SKM-1 (cell line): ENCODE measurements around the gene LYPD3.
"Not testable (repeated sequence)": the region's sequence is repeated elsewhere in the genome, so short reads cannot be mapped to it uniquely, and the experiment has no call there.

Experiments used
- DNase-seq: peaks from one replicate; lab custom pipeline; 2025; ENCODE audit not compliant: unreplicated experiment; lab: John Stamatoyannopoulos, UW

Gene LYPD3

DNA sequence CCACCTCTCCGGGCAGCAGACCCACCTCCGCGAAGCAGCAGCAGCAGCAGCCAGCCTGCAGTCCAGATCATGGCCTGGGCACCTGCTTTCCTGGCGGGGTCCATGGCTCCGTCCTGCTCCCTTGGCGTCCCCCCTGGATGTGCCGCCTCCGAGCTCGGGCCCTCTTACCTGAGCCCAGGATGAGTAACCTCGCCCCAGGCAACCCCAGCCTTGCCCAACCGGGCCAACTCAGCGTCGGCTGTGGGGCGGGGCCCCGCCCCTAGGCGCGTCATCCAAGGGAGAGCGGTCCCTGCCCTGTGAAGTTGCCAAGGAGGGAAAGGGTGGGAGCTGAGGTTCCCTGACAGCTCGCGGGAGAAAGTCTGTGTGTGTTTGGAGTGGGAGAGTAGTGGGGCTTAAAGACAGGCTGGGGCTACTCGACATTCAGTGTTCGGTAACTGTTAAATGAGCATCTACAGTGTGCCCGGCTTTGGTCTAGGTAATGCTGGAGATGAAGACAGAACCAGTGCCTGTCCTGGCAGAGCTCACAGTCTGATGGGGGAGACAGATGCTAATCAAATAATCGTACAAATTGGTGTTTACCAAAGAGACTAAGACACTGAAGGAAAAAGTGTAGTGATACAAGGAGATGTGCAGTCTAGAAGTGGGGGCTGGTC, at the start of gene LYPD3:
Gene LYPD3, minus strand, starts transcription at position 141 of the 653 bp plus-strand sequence. Its CDS starts 37 bp downstream, at position 104.
- DNase-seq, result no peak

DNA sequence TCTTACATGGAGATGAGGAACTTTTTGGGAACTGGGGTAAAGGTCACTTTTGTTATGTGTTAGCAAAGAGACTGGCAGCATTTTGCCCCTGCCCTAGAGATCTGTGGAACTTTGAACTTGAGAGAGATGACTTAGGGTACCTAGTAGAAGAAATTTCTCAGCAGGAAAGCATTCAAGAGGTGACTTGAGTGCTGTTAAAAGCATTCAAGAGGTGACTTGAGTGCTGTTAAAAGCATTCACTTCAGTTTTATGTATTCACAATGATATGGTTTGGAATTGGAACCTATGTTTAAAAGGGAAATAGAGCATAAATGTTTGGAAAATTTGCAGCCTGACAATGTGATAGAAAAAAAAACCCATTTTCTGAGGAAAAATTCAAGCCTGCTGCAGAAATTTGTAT, 47.0 kb upstream of the LYPD3 start:
- DNase-seq, result not testable (repeated sequence)

DNA sequence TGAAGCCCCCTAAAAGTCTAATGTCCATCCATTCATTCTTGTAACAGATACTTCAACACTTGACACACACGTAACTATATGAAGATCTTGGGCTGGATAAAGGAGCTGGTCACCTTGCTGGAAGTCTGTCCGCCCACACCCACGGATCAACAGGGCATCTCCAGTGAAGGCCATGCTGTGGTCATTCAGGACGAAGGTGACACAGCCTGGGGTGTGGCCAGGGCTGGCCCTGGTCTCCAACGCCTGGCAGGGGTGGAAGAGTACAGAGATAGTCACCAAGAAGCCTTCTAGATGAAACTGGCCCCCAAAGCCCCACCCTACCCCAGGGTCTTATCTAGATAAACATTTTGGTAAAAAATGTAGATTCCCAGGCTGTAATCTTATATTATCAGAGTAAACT, 45.9 kb upstream of the LYPD3 start:
- no peak for DNase-seq

DNA sequence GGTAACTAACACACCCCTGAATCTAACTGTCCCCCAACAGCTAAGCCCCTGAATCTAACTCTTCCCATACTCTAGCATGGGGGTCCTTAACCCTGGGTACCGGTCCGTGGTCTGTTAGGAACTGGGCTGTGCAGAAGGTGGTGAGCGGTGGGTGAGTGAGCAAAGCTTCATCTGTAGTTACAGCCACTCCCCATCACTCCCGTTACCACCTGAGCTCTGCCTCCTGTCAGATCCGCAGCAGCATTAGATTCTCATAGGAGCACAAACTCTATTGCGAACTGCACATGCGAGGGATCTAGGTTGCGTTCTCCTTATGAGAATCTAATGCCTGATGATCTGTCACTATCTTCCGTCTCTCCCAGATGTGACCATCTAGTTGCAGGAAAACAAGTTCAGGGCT, 45.3 kb upstream of the LYPD3 start:
- no peak for DNase-seq

DNA sequence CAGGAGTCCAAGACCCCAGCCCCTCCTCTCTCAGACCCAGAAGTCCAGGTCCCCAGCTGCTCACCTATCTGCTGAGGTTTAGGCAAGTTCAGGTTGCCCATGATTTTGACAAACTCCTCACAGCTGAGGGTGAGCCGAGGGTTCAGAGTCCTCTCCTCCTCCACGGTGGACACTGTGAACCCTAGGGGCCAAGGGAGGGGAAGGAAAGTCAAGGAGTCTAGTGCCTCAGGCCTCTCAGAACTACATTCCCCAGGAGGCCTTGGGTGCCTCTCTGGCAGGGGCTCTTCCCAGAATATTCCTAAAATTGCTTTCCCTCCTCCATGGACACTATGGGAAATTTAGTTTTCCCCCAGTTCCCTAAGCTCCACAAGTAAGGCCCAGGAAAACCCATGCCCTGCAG, 42.5 kb upstream of the LYPD3 start:
- DNase-seq, result no peak

DNA sequence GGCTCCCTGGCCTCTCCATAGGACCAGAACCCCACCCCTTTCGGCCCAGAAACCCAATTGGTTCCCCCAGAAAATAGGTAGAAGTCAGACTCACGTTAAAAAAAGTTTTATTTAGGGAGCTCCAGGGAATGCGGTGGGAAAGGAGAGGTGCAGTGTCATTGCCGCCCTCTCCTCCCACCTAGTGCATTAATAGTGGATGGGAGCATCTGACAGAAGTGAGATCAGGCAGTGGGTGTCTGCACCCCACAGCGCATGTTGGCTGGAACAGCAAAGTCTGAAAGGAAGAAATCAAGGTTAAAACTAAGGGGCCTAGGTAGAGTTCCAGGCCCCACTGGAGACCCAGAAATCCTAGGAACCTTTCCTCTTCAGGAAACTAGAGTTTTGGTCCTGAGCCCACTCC, 41.2 kb upstream of the LYPD3 start:
- DNase-seq, result no peak

DNA sequence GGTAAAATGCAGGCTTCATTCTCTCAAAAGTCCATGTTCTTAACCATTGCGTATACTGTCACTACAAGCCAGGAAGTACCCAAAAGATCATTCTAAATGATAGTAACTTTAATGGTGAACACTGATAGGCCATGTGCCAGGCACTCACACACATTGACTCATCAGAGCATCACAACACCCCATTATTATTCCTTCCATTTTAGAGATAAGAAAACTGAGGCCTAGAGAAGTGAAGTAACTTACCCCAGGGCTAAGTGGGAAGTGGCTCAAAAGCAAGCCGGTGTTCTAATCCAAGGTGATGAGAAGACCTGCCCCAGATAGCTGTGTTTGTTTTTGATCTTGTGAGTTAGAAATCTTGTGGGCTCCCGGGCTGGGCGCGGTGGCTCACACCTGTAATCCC, 40.5 kb upstream of the LYPD3 start:
- no peak for DNase-seq

DNA sequence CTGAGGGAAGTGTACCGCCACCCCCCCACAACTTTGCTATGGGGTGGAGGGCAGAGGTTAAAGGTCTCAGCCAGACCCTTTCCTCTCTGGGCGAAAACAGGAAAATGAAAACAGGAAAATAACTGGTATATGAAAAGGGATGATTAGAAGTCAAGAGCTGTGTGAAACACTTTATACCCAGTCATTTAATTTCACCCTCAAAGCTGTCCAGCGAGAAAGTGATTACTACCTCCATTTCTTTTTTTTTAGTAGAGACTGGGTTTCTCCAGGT, 39.7 kb upstream of the LYPD3 start:
- DNase-seq, result no peak

DNA sequence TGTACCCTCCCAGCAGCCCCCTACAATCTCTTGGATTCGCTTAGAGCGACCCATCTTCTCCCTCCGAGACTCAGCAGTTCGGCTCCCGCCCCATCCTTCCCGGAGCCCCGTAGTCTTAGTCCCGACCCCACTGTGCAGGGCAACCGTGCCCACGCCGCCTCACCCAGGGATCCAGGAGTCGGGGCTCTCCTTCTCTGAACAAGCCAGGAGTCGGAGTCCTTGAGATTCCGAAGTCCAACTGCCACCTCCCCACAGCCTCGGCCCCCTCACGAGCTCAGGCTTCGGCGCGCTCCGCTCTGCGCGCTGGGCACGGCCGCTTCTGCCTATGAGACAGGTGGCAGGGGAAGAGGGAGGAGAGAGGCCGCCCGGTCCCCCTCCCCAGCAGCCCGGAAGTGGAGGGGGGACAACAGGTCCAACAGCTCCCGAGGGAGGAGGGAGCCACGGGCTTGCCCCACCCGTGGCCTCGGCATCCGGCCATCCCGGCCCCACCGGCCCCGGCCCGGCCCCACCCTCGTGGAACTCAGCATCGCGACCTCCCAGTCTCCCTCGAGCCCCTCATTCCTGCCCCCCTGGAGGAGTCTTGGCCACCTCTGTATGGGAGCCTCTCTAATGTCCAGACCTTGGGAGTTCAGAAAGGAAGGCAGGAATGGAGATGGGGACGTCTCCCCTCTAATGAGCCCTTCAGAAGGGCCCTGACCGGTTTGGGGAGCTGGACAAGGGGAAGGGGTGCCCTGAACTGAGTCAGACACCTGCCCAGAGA, 39.2 kb upstream of the LYPD3 start, which contains the start of gene PHLDB3:
Gene PHLDB3, minus strand, starts transcription at position 321 of the 760 bp plus-strand sequence. CDS start 628 bp downstream, outside the sequence.
- DNase-seq, result no peak

DNA sequence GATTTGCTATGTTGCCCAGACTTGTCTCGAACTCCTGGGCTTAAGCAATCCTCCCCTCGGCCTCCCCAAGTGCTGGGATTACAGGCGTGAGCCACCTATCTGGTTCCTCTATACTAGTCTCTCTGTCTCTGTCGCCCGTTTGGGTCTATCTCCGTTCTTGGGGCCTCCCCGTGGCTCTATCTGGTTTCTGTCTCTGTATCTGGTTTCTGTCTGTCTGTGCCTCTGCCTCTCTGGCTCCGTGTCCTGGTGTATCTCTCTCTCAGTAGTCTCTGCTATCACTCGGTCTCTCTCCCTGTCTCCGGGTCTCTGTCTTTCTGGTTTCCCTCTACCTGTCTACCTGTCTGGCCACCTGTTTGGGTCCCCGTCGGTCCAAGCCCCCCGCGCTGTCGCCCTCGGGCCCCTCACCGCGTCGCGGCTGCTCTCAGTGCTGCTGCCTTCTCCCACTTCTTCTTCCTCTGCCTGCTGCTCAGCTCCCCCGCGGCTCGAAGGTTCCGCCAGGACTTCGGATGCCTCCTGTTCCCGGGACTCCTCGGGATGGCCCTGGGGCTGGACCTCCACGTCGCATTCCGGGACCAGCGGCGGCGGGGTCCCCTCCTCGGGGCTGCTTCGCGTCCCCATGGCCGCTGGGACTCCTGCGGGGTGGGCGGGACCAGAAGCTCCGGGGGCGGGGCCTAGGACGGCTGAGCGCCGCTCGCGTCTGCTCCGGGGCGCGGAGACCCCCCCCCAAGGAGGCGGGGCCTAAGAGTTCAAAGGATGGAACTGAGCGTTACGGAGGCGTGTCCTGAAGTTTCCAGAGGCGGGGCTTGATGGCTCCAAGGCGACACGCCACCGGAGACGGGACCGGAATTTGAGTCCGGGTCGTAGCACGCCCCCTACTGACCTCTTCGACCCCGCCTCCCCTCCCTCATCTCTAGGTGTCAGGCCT, 38.4 kb upstream of the LYPD3 start:
- DNase-seq, result peak; percentile 67

DNA sequence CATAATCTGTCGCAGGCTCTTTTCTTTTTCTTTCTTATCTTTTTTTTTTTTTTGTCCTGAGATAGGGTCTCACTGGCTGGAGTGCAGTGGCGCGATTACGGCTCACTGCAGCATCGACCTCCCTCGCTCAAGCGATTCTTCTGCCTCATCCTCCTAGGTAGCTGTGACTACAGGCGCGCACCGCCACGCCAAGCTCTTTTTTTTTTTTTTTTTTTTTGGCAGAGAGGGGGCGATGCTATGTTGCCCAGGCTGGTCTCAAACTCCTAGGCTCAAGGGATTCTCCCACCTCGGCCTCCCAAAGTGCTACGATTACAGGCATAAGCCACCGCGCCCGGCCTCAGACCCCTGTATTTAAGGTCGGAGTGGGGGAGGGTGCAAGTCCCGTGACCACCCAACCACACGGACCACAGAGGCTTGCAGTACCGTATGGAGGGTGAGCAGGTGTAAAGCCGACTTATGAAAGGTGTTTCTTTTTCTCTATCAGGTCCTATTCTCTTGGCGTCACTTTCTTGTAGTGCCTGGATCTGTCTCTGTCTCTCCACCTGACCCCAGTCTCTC, 37.1 kb upstream of the LYPD3 start:
- DNase-seq, result no peak

DNA sequence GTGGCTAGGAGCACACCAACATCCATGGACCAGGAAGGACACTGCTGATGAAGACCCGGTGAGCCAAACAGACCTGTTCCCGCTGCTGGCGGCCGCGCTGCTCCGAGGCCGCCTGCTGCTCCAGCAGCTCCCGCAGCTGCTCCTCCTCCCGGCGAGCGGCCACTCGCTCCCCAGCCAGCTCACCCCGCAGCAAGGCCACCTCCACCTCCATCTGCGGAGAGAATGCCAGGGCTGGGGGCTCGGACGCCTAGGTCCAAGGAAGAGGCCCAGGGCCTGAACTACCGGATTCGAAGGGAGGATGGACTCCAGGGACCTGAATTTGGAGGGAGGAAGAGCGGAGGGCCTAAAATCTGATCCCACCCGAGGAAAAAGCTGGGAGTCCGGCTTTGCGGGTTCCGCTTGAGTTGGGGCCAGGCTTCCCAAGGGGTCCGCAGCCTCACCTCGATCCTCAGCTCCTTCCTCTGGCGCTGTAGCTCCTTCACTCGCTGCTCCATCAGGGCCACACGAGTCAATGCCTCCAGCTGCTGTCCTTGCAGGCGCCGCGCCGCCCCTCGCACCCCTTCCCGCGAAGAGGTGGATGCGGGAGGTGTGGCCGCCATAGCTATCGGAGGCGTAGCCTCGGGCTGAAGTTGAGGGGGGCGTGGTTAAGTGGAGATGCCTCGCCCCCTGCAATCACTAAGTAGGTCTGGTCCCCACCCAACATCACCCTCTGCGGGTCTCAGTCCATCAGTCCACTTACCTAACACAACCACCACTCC, 36.4 kb upstream of the LYPD3 start:
- DNase-seq, result no peak

DNA sequence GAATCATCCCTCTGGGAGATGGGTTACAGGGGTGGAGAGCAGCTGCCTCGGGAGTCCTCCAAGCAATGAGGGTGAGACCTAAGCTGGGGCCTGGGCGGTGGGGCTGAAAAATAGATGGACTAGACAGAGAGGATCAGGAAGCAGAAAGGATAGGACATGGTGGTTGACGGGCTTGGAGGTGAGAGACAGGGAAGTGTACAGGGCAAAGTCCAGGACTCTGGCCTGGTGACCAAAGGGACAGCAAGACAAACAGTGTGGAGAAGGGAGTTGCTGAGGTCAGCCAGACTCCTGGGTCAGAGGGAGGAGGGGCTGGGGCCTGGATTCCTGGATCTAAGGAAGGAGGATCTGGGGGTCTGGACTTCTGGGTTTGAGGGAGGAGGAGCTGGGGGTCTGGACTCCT, 33.6 kb upstream of the LYPD3 start:
- DNase-seq, result no peak

DNA sequence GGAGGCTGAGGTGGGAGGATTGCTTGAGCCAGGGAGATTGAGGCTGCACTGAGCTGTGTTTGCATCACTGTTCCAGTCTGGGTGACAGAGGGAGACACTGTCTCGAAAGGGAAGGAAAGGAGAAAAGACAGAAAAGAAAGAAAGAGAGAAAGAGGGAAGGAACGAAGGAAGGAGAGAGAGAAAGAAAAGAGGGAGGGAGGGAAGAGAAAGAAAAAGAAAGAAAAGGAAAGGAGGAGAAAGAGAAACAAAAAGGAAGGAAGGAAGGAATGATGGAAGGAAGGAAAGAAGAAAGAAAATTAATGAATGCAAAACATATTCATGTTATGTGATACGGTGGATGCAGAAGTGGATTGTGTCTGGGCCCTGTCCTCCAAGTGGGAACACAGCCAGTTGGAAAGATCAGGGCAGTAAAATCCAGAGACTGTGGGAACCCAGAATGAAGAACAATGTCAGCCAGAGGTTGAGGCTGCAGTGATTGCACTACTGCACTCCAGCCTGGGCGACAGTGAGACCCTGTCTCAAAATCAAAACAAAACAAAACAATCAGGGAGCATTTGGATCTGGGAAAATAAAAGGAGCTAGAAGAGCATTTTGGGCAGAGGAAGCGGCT, 32.9 kb upstream of the LYPD3 start:
- DNase-seq, result no peak

DNA sequence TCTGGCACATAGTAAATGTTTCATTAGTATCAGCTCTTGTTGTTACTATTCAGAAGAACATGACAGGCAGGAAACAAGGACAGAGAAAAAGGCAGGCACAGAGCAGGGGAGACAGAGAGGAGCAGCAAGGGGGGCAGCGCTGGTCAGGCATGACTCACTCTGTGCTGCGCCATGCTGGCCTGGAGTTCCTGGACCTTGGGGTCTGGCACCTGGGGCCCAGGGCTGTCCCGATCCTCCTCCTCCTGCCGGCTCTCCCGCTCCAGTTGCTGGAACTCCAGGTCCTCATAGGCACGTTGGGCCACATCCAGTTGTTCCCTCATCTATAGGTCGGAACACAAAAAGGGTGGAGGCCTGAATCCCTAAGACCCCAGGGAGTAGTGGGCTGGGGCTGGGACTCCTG, 31.6 kb upstream of the LYPD3 start:
- DNase-seq, result no peak

DNA sequence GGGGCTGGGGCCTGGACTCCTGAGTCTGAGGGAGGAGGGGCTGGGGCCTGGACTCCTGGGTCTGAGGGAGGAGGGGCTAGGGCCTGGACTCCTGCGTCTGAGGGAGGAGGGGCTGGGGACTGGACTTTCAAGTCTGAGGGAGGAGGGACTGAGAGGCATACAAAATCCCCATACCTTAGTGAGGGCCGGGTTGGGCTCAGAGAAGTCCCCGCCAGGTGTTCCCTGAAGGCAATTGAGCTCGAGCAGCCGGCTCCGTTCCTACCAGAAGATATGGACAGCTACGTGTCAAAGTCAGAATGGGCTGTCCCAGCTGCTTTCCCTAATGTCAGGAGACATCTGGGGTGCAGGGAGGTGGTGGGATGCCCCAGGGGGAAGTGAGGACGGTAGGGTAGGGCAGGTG, 29.7 kb upstream of the LYPD3 start:
- DNase-seq, result no peak

DNA sequence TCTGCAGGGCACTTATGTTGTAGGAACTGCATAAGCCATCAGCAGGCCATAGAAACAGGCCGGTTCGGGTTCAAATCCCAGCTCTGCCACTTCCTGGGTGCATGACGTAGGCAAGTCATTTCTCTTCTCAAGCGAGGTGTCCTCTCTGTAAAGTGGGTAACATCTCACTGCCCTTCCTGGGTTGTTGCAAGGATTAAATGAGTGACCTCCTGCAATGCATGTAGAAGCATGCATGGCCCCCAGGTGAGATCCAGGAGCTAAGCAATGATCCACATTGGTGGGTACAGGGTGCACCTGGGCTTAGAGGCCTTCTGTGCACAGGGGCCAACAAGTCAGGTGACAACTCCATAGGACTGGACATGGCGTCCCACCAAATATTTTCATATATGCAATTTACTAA, 25.4 kb upstream of the LYPD3 start:
- DNase-seq, result no peak

DNA sequence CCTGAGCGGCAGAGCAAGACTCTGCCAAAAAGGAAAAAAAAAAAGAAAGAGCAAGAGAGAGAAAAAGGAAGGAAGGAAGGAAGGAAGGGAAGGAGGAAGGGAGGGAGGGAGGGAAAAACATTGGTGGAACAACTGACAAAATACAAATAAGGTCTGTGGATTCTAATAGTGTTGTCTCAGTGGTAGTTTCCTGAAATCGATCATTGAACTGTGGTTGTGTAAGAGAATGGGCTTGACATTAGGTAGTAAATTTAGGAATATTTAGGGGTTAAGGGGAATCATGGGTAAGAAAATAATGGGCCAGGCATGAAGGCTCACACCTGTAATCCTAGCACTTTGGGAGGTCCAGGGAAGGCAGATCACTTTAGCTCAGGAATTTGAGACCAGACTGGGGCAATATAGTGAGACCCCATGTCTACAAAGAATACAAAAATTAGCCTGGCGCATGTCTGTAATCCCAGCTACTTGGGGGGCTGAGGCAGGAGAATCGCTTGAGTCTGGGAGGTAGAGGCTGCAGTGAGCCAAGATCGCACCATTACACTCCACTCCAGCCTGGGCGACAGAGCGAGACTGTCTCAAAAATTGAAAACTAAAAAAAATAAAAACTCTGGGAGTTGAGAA, 24.7 kb upstream of the LYPD3 start:
- no peak for DNase-seq

DNA sequence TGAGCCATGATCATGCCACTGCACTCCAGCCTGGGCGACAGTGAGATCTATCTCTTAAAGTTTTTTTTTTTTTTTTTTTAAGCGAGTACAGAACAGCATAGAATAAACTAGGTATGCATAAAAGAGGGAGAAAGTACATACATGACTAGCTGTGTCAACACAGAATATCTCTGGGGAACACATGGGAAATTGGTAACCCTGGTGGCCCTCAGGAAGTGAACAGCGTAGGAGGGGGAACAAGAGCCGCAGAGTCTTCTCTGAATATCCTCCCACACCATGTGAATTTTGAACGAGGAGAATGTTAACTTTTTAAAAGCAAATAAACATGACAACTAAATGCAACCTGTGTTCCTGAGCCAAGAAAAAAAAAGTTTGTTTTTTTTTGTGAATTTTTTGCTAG, 23.9 kb upstream of the LYPD3 start:
- no peak for DNase-seq

DNA sequence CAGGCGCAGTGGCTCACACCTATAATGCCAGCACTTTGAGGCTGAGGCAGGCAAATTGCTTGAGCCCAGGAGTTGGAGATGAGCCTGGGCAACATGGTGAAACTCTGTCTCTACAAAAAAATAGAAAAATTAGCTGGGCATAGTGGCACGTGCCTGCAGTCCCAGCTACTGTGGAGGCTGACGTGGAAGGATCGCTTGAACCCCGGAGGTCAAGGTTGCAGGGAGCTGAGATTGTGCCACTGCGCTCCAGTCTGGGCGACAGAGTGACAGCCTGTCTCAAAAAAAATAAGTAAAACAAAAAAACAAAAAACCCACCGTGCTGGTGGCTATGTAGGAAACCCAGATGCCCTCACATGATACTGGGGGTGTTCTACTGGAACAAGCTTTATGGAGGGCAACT, 22.8 kb upstream of the LYPD3 start:
- DNase-seq, result no peak
